ENCODE data around the gene ABLIM2.

The ABLIM2 gene

DNA sequence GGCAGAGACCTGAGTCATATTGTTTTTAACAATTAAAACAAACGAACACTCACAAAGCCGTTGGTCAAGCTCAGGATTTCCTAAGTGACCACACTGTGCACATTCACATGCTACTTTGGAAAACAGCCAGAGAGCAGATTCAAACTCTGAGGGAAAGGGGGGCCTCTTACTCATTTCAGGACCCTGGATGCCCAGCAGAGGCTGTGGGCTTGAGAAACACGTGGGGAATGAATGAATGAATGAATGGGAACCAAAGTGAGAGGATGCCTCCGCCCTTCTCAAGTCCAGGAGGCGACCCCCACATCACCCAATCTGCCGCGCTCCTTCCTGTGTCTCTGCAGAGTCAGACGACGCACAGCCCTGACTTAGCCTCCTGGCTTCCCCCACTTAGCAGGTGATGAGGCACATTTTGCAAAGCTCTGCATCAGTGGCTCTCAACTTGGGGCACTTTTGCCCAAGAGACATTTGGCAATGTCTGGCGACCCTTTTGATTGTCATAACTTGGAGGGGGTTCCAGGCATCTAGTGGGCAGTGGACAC, 76.0 kb downstream of the ABLIM2 start:
- DNase-seq, result no peak

DNA sequence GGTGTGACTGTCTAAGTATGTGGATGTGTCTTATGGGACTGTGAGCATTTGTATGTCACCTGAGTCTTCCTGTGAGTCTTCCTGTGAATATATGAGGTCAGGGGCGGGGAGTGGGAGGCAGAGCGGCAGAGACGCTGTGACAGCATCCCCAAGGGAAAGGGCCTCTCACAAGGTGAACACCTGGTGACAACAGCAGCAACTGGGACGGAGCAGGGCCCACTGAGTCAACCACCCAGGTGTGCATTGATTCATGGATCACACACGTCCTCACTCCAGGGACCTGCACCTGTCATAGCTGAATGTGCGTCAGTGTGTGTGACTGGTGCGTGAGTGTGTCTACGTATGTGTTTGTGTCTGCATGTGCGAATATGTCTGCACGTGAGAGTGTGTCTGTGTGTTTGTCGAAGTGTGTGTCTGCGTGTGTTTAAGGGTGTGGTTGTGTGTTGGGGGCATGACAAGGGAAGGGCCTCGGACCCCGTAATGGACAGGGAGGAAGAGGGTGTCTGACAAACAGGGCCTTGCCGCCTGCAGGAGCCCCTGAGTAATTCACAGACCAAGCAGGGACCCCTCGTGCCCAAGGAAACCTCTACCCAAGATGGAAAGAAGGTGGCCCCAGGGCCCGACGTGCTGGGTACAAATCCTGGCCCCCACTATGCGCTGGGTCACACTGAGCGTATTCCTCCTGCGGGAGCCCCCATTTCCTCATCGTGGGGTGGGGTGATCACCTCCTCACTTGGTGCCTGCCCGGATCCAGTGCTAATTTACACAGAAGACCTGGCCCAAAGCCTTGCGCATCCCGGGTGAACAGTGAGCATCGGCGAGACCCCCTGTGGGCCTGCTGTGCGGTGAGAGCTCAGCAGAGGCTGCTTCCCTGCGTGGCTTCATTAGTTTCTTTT, 76.7 kb downstream of the ABLIM2 start:
- DNase-seq, result no peak

DNA sequence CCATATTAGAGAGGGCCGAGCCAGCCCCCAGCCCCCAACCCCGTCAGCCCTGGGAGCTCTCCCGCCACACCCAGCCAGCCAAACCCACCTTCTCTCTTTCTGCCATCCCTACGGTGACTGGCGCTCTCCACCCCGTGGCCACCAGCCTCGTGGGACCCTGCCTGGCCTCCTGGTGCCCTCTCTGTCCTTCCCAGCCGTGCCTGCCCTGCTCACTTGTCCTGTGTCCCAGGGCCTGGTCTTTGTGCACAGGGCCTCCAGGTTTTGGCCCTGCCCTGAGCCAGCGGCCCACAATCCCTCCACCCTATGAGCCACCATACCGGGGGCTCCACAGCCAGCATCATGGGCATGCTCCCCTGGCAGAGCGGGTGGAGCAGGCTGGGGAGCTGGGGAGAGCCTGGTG, 77.4 kb downstream of the ABLIM2 start:
- DNase-seq, result no peak

DNA sequence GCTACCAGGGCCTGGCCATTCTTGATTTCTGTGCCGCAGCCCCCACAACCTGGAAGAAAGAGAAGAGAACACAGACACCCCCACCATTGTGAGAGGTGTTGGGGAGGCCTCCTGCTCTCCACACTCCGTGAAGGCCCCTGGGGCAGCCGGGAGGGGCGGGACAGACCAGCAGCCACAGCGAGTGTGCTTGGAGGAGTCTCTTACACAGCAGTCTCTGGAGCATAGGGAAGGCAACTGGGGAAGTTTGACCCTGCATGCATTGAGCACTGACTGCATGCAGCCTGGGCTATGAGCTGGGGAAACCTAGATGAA, 77.9 kb downstream of the ABLIM2 start:
- peak; percentile 5 for DNase-seq

DNA sequence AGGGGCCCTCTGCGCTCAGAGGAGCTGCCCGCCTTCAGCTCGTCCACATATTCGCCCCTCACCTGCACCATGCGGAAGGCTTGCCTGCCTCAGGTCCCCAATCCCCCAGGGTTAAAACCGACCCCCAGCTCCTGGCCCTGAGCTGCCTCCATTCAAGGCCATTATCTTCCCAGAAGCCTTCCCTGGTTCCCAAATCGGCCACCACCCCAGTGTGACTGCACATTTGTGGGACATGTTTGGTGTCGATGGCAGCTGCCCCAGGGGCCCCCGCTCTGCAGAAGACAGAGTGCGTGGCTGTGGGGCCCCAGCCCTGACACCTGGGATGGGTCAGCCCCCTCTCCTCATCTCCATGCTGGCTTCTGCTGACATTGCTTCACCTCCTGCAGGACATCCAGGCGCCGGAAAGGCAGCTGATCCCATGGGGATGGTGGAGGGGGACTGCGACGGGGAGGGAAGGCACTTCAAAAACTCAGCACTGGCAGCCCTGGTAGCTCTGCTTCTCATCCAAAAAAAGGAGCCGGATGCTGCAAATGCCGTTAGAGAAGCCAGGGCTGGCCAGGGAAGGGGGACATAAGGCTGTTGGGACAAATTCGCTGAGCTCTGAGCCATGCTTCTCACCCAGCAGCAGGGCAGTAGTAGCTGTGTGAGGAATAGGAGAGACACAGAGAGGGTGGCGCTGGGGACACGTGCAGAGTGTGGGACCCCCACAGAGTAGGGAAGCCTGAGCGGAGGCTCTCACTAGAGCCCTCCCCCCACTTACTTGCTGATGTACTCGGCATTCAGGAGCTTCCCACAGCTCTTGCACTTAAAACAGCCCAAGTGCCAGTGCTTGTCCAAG, 78.5 kb downstream of the ABLIM2 start:
- DNase-seq, result peak; percentile 14

DNA sequence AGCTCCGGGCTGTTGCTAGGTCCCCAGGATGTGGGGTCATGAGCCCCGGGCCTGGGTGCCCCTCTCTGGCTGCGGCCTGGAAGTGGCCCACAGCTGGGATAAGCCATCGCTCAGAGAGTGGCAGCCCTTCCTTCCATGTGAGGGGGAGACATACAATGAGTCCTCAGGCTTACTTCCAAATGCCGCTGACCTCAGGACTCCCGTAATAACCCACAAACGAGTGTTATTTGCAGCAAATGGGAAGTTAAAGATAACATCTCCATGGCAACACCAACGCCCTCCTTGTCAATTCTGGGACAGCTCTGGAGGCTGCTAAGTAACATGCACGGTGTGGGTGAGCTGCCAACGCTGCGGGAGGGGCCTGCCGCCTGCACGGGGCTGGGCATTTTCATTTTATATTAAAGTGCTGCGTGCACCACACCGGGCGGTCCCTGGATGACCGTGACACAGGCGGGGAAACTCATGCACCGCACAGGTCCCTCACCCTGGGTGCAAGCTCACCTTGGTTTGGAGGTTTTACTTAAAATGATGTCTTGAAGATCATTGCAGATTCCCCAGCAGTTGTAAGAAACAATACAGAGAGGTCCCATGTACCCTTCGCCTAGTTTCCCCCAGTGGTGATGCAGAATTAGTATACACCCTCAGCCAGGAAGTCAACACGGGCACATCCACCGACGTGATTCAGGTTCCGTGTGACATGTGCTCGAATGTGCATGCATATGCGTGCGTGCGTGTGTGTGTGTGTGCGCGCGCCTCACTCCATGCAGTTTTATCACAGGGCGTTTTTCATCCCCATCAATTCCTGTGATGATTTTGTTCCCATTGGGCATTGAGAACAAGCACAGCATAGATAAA, 79.4 kb downstream of the ABLIM2 start:
- no peak for DNase-seq

DNA sequence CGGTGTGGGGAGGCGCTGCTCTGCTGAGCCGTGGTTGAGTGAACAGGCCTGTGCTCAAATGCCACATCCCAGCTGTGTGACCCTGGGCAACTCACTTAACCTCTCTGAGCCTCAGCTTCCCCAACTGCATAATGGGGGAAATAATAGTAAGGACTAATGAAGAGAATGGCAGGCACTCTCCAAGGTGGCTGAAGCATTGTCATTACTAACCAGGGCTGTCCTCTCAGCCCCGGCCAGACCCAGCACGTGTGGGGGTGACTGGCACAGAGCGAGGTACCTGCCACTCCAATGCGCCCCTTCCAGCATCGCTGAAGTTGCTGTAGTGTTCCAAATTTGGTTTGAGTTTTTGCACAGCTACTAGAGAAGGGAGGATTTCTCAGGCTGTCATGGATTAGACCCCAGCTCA, 80.0 kb downstream of the ABLIM2 start:
- DNase-seq, result peak; percentile 6

DNA sequence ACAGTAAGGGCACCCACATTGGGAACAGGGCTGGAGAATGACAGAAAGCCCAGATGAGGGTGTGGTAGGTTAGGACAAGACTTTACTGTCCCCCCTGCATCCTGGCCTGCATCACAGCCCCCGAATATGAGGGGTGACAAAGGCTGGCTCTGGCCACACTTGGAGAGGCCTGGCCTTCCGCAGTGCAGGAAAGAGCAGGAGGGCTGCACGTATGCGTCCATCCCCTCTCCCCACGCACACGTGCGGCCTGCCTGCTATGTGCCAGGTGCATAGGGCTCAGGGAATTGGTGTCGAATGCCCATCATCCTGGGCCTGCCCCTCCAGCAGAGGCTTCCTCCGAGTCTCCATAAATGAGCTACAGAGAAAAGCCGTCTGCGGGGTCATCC, 80.5 kb downstream of the ABLIM2 start:
- DNase-seq, result peak; percentile 7

DNA sequence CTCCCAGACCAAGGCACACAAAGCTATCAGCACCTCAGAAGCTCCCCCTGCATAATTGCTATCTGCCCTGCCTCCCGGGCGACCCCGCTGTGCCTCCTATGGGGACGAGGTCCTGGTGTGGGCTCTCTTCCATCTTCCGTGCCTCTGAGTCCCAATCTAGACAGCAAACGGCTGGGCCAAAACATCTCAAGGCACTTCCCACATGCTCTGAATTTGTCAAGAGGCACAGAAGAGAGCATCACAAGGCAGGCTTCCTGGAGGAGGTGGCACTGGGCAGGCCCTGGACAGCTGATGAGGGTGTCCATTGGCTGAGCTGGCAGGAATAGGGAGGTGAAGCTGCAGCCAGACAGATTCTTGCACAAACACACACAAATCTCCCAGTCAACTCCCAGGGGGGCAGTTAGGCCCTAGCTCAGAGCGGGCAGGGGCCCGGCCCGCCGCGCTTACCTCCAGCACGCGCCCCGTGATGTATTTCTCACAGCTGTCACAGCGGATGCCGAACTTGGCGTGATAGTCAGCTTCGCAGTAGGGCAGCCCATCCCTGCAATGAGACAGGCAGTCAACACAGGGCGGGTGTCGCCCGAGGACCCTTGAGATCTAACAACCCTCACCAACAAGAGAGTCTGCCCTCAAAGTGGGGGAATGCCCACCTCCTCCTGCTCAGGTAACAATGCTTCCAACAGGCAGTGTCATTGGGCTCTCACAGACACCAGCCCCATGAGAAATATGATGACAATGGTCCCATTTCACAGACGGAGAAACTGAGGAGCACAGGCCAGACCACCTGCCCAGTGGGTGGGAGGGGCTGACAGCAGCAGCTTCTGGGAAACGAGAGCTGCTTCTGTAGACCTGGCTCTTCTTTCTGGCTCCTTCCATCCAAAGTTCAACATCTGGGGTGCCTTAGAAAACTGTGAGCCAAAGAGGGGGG, 81.2 kb downstream of the ABLIM2 start:
- DNase-seq, result peak; percentile 20

DNA sequence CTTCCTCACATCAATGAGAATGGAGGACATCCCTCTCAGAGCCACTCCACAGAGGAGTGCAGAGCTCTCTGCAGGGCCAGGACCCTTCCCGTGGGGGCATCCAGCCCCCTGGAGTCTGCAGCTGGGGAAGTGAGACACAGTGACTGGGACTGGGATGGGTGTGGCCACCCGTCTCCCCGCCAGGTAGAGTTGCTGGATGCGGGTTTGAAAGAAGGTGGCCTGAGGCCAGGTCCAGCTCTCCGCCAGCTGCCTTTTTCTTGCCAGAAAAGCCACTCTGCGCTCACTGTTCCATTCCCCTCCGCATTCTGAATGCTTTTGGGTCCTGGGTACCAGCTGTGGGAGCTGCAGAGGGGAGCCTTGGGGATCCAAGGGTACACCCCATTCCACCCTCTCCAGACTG, 82.6 kb downstream of the ABLIM2 start:
- DNase-seq, result peak; percentile 10

DNA sequence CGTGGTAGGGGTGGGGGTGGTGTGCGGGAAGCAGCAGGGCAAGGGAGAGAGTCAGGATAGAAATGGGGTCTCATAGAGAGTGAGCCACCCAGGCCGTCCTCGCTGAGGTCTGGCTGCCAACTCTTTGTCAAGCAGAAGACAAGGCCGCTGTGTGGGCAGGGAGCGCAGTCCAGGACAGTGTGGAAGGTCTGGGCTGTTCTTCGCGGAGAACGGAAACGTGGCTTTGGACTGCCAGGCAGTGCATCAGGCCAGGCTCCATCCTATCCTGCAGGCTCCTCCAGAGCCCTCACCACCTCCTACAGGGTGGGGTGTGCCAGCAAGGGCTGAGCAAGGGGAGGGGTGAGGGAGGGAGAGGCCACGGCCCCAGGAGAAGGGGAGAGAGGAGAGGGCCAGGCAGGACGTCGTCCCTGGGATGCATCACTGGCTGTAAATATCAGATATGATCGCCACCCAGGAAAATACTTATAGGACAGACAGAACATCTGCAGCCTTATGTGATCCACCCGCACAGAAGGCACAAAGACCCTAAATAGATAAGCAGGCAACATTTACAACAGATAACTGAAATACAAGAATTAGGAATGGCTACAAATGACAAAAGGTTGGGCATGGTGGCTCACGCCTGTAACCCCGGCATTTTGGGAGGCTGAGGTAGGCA, 85.3 kb downstream of the ABLIM2 start:
- DNase-seq, result peak; percentile 16

DNA sequence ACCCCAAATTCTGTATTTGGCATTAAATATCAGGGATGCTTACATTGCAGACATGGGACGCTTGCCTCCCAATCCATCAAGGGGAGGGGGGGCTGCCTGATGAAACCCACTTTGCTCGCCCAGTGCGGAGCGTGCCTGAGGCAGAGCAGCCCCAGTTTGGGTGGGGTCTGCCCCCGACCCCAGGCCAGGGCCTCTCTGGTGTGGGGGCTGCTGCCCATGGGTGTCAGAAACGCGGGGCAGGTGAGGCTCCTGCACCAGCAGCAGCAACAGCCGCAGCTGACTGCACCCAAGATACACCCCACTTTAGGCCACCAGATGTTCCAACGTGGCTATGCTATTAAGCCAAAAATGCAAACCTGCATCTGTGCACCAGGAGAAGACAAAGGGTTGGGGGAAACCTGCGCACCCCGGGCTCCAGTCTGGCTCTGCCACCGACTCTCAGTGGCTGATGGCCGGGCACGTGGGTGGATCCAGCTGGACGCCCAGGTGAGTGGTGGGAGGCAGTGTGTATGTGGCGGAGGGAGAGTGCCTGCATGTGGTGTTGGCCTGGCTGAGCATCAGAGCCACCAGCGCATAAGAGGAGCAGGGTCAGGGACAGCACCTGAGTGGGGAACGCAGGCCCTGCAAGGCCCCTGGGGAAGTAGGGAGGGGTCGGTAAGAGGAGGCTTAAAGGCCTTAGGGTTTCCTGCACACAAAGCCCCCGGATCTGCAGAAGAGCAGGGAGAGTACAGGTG, 86.2 kb downstream of the ABLIM2 start:
- DNase-seq, result peak; percentile 10

DNA sequence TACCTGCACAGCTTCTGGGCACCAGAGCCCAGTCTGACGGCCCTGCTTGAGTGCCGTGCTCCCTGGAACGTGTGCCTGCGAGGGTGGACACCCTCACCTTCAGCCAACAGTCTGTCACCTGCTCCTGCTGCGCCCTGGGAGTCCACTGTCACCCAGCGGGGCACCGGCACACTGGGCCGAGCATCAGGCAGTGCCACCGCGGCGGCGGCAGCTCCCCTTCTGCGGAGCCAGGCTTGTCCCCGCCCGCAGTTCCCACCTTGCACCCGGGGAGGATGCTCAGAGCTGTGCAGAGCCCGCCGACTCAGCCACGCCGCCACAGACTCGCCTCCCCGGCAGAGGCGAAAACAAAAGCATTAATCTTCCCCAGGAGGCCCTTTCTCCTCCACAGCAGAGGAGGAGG, 86.8 kb downstream of the ABLIM2 start:
- peak; percentile 8 for DNase-seq

DNA sequence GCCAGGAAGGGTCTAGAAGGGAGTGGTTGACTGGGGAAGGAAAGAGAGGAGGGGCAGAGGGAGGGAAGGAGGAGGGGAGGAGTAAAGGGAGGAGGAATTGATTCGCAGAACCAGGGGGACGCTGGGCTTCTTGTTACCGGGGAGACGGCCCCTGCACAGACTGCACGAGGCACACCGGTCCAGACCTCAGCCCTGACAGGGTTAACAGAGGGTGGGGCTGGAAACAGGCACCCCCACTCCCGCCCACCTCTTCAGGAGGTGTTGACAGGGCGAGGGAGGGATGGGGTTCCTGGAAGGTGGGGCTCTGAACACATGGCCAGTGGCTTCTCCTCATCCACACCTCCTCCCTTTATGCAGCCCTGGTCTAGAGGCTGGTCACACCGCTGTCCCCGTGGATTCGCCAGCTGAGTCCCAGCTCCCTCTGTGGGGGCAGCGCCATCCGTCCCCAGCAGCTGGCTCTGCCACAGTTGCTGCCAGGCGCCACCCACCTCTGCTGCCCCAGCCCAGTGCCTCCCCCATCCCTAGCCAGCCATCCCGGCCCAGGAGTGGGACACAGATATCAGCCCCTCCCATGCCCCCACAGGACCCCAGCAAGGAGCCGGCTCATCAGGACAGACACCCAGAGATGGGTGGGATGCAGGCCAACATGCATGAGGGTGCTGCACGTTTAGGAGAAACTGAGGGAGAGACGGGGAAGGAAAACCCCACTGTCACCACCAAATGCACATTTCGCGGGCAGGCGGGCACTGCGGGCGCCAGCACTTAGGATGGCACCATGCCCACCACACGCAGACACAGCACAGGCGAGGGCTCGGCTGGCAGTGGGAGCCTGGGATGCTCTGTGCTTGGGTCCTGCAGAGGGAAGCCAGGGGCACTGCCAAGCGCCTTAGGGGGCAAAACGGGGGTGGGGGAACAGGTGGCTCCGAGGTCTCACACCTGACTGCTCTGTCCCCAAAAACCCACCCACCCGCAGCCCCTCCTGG, 87.6 kb downstream of the ABLIM2 start:
- no peak for DNase-seq

DNA sequence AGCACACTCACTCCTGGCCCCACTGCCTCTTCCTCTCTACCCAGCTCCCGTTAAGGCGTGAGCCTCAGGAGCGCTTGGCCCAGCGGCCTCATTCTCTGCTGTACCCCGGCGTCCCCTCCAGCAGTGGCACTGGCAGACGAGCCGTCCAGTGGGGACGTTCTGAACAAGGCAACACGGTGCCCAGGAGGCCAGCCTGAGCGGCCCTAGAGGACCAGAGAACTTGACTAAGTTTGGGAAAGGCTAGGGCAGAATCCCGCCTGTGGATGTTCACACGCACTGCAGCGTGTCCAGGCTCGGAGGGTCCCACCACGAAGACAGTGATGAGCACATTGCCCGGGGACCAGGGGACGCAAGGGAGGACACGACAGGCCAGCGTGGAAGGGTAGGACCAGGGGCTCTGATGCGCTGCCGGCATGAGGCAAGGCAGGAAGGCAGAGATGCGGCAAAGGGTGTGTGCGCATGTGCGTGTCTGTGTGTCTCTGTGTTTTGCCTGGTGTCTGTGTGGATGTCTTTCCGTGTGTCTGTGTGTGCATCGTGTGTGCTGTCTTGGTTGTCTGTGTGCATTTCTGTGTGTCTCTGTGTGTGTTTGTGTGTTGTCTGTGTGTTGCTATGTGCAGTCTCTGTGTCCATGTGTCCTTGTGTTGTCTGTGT, 89.4 kb downstream of the ABLIM2 start:
- no peak for DNase-seq

DNA sequence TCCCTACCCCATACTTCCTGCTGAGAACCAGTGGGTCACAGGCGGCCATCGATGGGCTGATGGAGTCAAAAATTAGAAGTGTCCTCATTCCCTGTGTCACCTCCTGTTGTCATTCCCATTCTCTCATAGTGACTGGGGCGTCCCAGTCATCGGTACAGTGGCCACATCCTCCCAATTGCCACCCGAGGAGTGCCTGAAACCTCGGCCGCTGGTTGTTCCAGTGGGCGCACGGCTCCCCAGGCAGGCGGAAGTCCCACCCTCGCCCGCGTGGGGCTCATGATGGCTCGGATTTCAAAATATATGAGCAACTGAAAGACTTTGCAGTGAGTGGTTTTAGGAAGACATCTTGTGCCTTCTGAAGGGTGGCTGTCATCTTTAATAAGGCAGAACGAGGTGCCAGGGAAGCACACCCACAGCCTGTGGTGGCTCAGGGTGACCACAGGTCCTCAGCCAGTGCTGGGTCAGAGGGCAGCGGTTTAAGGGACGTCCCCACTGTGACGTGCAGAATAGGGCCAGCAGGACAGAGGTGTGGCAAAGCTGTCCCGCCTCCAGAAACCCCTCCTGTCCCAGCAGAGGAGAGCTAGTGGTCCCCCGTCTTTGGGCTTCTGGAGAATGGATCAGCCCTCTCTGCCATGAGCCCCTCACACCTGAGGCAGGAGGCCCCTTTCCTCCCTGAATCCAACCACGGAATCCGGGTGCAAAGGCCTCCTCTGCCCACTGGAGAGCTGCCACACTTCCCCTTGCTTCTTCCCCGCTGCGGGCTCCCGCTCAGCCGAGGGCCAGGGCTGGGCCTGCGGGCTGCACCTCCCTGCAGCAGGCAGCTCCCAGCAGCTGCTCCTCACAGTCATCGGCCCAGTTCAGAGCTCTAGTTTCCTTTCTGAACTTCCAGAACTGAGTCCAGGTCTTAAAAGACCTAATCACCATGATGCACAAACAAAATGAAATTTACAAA, 90.4 kb downstream of the ABLIM2 start:
- no peak for DNase-seq

DNA sequence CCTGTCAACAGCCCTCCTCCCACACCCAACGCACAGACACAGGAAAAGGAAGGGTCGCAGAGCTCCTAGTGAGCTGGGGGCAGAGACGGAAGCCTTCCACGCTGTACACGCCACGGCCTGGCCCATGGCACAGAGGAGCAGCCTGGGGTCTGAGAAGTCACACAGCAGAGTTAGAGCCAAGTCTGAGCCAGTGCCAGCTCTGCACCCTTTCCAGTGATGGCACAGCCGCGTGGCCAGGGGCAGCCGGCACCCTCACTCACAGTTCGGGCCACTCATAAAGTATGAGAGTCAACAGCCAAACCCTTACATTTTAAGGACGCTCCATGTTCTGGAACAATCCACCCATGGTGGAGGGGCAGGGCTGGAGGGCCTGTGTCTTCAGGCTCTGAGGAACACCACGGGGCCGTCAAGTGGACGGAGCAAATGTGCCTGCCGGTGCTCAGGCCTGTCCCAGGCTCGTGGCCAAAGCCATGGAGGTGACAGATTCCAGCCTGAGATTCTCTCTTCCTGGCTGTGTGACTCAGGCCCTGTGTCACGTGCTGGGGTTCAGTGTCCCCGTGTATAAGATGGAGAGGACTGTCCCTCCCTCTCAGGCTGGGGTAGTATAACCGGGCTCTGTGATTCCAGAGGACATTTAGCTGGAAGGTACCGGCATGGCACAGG, 91.2 kb downstream of the ABLIM2 start:
- DNase-seq, result no peak
